NAMALWA (cell line): ENCODE measurements around the gene KIF25.
"Not testable (repeated sequence)": the region's sequence is repeated elsewhere in the genome, so short reads cannot be mapped to it uniquely, and the experiment has no call there.

Experiments used
- DNase-seq: peaks from one replicate; pipeline ENCODE4 v3.0.0-alpha.2; 2015; ENCODE audit warnings: low spot score

KIF25 gene

DNA sequence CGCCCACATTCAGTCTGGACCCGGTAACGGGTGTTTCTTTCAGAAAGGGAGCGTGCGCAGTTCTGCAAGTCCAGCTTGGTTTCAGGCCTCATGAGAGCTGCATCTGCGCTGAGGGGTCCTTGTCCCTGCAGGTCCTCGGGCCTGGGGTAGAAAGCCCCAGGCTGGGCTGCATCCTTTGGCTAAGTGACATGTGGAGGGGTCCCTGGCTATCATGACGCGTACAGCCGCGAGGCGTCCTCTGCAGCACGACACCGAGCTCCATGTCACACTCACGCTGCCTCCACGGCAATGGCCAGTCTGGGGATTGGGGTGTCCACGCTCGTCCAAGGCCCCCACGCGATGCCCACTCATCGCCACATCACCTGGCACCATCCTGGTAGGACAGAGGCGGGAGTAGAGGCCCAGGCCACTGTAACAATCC, 1.7 kb upstream of the KIF25 start:
- DNase-seq = no peak

DNA sequence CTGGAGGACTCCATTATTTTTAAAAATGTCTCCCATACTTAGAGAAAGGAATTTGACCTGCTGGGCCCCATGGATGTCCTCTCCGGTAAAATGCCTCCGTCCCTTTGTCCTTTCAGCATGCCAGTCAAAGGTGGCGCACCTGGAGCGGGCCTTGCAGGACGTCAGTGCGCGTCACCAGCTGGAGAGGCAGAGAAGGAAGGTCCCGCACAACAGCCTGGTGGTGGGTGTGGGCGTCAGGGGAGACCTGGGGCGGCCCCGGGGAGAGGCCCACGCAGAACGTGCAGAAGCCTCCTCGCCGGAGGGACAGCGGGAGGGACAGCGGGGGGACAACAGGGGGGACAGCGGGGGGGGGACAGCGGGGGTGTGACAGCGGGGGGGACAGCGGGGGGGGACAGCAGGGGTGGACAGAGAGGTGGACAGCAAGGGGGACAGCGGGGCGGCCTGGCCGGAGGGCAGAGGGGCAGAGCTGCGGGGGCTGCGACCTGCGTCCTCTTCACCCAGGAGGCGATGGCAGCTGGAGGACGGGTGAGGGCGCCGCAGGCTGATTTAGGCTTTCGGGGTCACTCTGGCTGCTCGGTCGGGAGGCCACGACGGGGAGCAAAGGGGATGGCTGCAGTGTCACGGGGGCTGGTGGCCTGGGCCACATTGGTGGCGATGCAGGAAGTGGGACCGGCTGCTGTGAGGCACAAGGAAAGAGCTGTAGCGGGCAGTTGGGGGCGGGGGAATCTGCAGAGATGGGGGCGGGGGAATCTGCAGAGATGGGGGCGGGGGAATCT, 859 bp upstream of the KIF25 start:
- no peak for DNase-seq

GRCh38 chr6:167998215-167998614, 744 bp downstream of the KIF25 start:
- no peak for DNase-seq

DNA sequence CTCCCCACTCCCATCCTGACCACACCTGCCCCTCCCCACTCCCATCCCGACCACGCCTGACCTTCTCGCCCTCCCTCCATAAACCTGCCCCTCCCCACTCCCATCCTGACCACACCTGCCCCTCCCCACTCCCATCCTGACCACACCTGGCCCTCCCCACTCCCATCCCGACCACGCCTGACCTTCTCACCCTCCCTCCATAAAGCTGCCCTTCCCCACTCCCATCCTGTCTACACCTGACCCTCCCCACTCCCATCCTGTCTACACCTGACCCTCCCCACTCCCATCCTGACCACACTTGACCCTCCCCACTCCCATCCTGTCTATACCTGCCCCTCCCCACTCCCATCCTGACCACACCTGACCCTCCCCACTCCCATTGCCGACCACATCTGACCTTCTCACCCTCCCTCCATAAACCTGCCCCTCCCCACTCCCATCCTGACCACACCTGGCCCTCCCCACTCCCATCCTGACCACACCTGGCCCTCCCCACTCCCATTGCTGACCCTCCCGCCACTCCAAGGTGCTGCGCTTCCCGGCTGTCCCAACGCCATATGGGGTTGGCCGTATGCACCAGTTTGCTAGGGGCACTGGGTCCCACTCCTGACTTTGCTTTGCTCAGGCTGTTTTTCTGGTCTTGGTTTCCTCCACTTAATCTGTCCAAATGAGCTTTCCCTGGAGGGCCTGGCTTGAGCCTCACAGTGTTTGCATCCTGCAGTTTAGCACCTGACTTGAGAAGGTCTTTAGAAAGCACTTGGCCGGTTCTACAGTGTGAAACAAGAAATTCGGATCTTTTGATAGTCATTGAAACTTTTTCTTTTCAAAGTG, 2.9 kb downstream of the KIF25 start:
- no peak for DNase-seq

GRCh38 chr6:168001029-168001332, 3.5 kb downstream of the KIF25 start:
- DNase-seq = no peak

GRCh38 chr6:168001514-168001913, 4.0 kb downstream of the KIF25 start:
- not testable (repeated sequence) for DNase-seq

- DNase-seq = no peak
These were observed 5.3 kb downstream of the KIF25 start for GRCh38 chr6:168002804-168003203.

GRCh38 chr6:168004023-168004422, 6.6 kb downstream of the KIF25 start:
- no peak for DNase-seq

- no peak for DNase-seq
These were observed 7.5 kb downstream of the KIF25 start for GRCh38 chr6:168004945-168005344.

DNA sequence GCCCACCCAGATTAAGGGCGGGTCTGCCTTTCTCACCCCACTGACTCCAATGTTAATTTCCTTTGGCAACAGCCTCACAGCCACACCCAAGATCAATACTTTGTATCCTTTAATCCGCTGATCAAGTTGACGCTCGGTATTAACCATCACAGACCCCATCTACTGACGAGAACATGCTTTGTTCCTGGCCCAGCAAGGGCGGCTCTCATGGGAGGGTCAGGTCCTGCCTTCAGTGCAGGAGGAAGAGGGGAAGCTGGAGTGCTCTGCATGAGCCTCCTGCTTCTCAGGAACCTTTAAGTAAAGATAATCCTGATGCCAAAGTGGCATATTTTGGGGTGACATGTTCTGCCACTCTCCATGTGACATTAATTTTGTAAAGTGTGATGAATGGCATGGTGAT, 8.3 kb downstream of the KIF25 start:
- no peak for DNase-seq

GRCh38 chr6:168007592-168008338, 10.3 kb downstream of the KIF25 start:
- DNase-seq = no peak

- DNase-seq = no peak
These were observed 11.9 kb downstream of the KIF25 start for GRCh38 chr6:168009331-168009730.

DNA sequence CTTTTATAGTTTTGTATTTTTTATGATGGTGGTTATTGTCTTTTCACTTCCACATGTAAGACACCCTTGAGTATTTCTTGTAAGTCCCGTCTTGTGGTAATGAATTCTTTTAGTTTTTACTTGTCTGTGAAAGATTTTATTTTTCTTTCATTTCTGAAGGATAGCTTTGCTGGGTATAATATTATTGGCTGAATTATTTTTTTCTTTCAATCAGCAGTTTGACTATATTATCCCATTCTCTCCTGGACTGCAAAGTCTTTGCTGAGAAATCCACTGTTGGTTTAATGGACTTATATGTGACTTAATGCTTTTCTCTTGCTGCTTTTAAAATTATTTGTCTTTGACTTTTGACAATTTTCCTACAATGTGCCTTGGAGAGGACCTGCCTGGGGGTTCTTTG, 13.8 kb downstream of the KIF25 start:
- DNase-seq = no peak

DNA sequence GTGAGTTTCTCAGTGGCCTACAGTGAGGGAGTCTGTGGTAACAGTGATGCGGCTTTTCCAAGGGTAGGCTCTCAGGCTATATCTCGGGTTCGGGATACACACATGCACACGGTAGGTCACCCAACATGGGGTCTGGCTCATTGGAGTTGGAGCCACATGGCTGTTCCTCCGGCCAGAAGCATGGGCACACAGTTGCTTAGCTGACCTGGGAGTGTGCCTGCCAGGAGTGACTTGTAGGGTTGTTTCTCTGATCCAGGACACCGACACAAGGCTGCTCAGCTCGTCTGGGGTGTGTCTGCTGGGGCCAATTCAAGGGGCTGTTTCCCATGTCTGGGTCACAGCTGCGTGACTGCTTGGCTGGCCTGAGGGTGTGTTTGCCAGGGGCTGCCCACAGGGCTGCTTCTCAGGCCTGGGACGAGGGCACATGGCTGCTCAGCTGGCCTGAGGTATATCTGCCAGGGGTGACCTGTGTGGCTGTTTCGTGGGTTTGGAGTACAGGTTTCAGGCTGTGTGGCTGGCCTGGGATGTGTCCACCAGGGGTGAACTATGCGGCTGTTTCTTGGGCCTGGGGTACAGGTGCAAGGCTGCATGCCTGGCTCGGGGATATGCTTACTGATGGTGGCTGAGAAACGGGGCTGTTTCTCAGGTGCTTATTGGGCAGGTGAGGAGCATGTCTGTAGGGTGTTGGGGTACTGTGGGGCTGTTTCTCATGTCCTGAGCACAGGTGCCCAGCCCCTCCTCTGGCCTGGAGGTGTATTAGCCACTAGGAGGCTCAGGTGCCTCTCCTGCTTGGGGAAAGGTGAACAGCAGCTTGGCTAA, 15.2 kb downstream of the KIF25 start:
- no peak for DNase-seq

- no peak for DNase-seq
These were observed 15.9 kb downstream of the KIF25 start for GRCh38 chr6:168013250-168013915.

DNA sequence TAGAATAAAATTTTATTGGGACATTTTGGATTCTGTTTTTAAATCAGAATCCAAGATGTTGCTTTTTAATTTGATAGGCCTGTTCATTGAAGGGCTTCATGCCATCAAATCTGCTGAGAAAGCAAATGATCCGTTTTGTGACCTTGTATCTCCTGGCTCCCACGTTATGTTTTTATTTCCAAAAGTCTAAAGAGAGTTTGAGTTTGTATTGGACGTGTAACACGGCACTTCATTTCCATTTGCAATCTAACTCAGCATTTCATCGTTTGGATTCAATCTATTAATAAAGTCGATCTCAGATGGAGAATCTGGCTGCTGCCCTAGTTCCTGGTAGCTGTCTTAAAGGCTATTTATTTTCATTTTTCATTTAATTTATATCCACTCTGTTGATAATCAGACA, 17.0 kb downstream of the KIF25 start:
- DNase-seq = no peak

DNA sequence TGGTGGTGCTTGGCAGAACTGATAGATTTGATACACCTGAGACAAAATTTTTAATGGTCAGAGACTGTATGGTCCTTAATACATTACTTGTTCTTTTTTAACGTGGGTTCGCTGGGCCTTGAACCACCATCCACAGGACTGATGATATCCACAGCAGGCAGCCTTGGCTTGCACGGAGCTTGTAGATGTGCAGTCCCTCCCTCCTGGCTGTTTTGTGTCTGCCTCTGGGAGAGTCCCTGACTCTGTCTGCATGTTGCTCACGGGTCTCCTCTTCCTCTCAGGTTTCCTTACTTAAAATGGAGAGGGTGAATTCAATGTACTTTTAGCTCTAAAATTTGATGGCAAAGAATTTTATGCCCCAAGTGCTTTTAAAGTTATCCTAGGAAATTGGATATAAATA, 17.5 kb downstream of the KIF25 start:
- DNase-seq = no peak

GRCh38 chr6:168015482-168016175, 18.2 kb downstream of the KIF25 start:
- no peak for DNase-seq

- no peak for DNase-seq
These were observed 18.7 kb downstream of the KIF25 start for GRCh38 chr6:168016176-168016620.

DNA sequence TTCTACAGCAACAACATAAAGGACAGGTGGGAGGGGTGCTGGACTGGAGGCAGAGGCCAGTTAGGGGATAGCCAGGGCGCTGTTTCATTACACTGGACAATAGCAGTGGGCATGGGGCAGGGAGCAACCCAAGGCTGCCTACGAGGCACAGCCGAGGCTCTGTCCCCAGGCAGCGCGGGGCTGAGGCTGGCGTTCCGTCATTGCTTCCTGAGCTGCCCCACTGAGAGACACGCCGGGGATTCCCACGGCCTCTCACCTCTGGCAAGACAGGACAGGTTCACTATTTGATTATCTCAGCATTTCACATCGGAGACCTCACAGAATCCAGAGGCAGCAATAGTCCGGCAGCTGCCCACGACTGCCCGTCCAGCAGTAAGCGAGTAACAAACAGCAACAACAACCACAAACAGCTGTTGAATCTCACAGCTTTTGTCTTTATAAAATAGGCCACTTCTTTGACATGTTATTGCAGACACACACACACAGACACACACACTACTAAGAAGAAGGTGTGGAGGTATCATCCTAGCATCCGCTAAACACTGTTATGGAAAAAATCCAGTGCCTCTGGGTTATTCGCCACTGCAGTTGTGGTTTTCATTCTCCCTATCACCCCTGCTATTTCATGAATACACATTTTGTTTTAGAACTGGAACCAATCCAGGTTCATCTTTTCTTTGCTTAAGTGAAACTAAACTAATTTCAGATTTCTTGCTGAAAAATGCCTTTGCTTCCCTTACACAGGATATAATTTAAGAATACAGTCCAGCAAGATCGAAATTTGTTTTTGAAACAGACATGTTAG, 19.5 kb downstream of the KIF25 start:
- no peak for DNase-seq
